Psoas muscle (tissue), 8 donors: ENCODE data around the gene TRDMT1. TPM values are rescaled to one million over a fixed set of nuclear protein-coding genes. Genes with fewer than 3 reads are reported as not detected.

Source experiments
- ATAC-seq, 4 donors: fragments of 200-7000 bp; cut with Tn5 transposase; one replicate each; pipeline ENCODE4 v1.9.1; 2020; ENCODE audit warnings: moderate library complexity in 3 of 4, mild to moderate bottlenecking in 2 of 4
- DNase-seq, 2 donors: peaks; one replicate each; pipeline ENCODE4 v3.0.0-alpha.2; 2020
- H3K27ac ChIP-seq: fragments of 200-600 bp; one replicate; pipeline ENCODE4 v1.8.0; 2022
- H3K27me3 ChIP-seq, 3 donors: fragments of 200-600 bp in 1 of 3; one replicate each; pipeline versions ENCODE4 v1.6.1 to v1.8.0; 2013 to 2022; ENCODE audit warnings: low read length in 2 of 3, mild to moderate bottlenecking in 2 of 3, moderate library complexity in 1 of 3; ENCODE audit not compliant: insufficient read depth in 3 of 3
- H3K36me3 ChIP-seq, 2 donors: fragments of 200-600 bp in 1 of 2; one replicate each; pipeline versions ENCODE4 v1.6.1 to v1.8.0; 2013 to 2022; ENCODE audit warnings: low read depth in 1 of 2, mild to moderate bottlenecking in 1 of 2, moderate library complexity in 1 of 2; ENCODE audit not compliant: insufficient read depth in 1 of 2
- H3K4me1 ChIP-seq: fragments of 200-600 bp; one replicate; pipeline ENCODE4 v1.8.0; 2022
- H3K4me3 ChIP-seq: fragments of 200-600 bp; one replicate; pipeline ENCODE4 v1.8.0; 2022; ENCODE audit warnings: mild to moderate bottlenecking
- H3K9me3 ChIP-seq: fragments of 200-600 bp; one replicate; pipeline ENCODE4 v1.8.0; 2022
- WGBS, 3 donors: extraction: QIAGEN DNeasy Blood & Tissue Kit; methylation state at CpG; one replicate each; pipeline versions ENCODE4 v1.1.6 to v1.1.7; 2013; 5-methylcytosine and 5-hydroxymethylcytosine counted together
- intact Hi-C, 2 donors: fragments of 100-400 bp; cut with DNase I; formaldehyde crosslinking; loops; one replicate each; pipeline versions ENCODE4 v1.11.0 to v1.14.2; 2022
- polyA plus RNA-seq, 3 donors: library from polyadenylated mRNA; stranded (reverse); fragments of 200-250 nt; gene quantifications; one replicate each; pipeline ENCODE4 v1.2.3, GENCODE V29; 2013
- total RNA-seq, 4 donors: library from RNA; stranded (reverse); fragmentation: NEBNext Ultra II Directional in 2 of 4; extraction: Animal tissue kit (Norgen Biotek cat#: 25700) in 2 of 4; gene quantifications; one replicate each; pipeline versions ENCODE4 v1.2.1 to v1.2.4, GENCODE V29; 2021 to 2023
- TF ChIP-seq, protein P1 (sequence below): fragments of 200-600 bp; IDR thresholded peaks from one replicate; pipeline ENCODE4 v1.8.0; 2022; ENCODE audit warnings: antibody characterized with exemption
- donor health status: healthy with polysubstance abuse.
- donor health status: DM: no; HTN: no; CAD: no; lungs with moderate emphysema.
- donor health status: Bipolar disorder and iron deficiency.
- donor health status: healthy.
- donor health status: DM: yes; HTN: yes; CAD: no.
- donor health status: DM: no; HTN: no; CAD: no.
- donor health status: DM: no; HTN: no; CAD: no.
- donor health status: DM: yes; HTN: yes; CAD: no.

TRDMT1 gene
- total and polyA plus RNA-seq, 7 donors, result 0.49 to 2.7 (median 2.3) TPM

DNA sequence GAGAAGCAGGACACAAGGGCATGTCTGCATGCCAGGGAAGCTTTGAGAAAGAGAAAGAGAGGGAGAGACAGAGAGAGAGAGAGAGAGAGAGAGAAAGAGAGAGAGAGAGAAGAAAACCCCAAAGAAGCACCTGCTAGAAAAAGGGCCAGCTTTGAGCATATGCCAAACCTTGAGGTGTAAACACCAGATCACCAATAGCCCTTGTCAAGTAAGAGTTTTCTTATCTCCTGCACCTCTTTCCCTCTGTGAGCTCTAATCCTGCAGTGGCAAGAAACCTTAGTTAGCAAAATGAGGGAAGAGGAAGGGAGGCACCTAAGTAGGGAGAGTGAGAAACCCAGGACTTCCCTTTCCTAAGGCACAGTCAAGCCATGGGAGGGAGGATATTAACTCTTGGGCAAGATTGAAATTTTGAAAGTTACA, 11.3 kb upstream of the TRDMT1 start:
- no peak for ATAC-seq

DNA sequence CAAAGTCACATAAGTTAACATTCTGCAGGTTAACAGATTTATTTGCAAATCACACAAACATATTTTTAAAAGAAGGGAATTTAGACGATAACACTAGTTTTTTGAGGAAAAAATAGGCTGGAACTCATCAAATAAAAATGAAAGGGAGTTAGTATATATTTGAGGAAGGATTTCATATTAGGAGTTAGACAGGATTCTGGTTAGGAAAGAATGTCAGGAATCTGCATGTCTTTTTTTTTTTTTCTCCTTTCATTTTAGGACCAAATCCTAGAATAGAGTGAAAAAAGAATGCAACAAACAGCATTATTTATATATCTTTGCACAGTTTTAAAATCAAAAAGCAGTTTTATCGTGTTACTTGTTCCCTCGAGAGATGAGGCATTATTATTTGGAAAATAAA, 8.9 kb upstream of the TRDMT1 start:
- H3K36me3 ChIP-seq, result no peaks in the 10 kb centered on the region
- H3K27ac ChIP-seq, result no peak overlapping the region
- no peak for ATAC-seq
- WGBS, 3 donors, result 59 to 62% (median 62%) methylated on average over 3 of the region's 3 CpGs
- DNase-seq, result no peak
- H3K9me3 ChIP-seq, result no peaks in the 10 kb centered on the region
- no peaks in the 10 kb centered on the region for H3K27me3 ChIP-seq
- no peaks in the 10 kb centered on the region for H3K4me1 ChIP-seq
- H3K4me3 ChIP-seq, result no peak overlapping the region
- intact Hi-C loops, result no loop called here
- TF ChIP-seq, protein P1, sequence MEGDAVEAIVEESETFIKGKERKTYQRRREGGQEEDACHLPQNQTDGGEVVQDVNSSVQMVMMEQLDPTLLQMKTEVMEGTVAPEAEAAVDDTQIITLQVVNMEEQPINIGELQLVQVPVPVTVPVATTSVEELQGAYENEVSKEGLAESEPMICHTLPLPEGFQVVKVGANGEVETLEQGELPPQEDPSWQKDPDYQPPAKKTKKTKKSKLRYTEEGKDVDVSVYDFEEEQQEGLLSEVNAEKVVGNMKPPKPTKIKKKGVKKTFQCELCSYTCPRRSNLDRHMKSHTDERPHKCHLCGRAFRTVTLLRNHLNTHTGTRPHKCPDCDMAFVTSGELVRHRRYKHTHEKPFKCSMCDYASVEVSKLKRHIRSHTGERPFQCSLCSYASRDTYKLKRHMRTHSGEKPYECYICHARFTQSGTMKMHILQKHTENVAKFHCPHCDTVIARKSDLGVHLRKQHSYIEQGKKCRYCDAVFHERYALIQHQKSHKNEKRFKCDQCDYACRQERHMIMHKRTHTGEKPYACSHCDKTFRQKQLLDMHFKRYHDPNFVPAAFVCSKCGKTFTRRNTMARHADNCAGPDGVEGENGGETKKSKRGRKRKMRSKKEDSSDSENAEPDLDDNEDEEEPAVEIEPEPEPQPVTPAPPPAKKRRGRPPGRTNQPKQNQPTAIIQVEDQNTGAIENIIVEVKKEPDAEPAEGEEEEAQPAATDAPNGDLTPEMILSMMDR, result no peak

More for the DNA sequence above, 11.3 kb upstream of the TRDMT1 start:
- DNase-seq, result no peak
- Histone ChIP-seq H3K9me3 (no peaks in the 10 kb centered on the region), H3K27ac (no peak overlapping the region), H3K36me3 (no peaks in the 10 kb centered on the region), H3K4me1 (no peaks in the 10 kb centered on the region), H3K27me3 (no peaks in the 10 kb centered on the region), H3K4me3 (no peak overlapping the region)
- TF ChIP-seq, protein P1, result no peak
- intact Hi-C loops, result no loop called here

DNA sequence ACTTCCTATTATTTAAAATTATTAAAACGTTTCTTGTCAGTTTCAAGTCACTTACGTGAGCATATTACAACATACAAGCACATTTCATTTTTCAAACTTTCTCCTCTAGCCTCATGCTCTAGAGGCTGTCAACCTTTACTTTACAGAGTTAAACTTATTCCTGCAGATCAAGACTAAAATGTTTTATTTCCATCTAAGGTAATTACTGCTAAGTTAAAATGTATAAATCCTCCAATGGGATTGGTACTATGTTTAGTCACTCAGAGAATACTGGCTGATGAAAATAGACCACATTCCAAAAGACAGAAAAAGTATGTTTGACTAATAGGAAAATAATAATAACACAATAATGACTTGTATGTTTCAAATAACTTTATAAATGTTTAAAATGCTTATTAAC, 8.4 kb upstream of the TRDMT1 start:
- intact Hi-C loops, result no loop called here
- Histone ChIP-seq H3K4me1 (no peaks in the 10 kb centered on the region), H3K27ac (no peak overlapping the region), H3K36me3 (no peaks in the 10 kb centered on the region), H3K27me3 (no peaks in the 10 kb centered on the region), H3K9me3 (no peaks in the 10 kb centered on the region), H3K4me3 (no peak overlapping the region)
- TF ChIP-seq, protein P1, result no peak
- WGBS, 3 donors, result 78 to 86% (median 85%) methylated on average over 2 of the region's 2 CpGs
- DNase-seq (no peak), ATAC-seq (no peak)

DNA sequence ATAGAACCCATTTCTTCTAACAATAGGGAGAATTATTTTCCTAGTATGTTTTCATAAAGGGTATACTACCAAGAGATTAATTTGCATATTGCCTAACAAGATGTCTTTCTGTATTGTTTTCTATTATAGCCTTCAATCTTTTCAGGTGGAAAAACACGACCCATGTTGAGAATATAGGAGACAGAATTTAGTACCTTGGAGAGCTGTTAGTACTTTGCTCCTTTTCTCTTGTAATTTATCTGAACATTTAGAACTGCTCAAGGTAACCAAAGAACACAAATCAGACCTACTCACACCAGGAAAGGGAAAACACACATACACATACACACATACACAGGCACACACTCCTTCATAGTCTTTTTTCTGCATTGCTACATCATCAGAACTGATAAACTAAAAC, 7.8 kb upstream of the TRDMT1 start:
- WGBS, 3 donors, result 74 to 77% (median 76%) methylated on average over 1 of the region's 1 CpG
- Histone ChIP-seq H3K4me3 (no peak overlapping the region), H3K27me3 (no peaks in the 10 kb centered on the region), H3K9me3 (no peaks in the 10 kb centered on the region), H3K4me1 (no peaks in the 10 kb centered on the region), H3K36me3 (no peaks in the 10 kb centered on the region), H3K27ac (no peak overlapping the region)
- no peak for ATAC-seq
- no peak for DNase-seq
- TF ChIP-seq, protein P1, result no peak
- intact Hi-C loops, result no loop called here

DNA sequence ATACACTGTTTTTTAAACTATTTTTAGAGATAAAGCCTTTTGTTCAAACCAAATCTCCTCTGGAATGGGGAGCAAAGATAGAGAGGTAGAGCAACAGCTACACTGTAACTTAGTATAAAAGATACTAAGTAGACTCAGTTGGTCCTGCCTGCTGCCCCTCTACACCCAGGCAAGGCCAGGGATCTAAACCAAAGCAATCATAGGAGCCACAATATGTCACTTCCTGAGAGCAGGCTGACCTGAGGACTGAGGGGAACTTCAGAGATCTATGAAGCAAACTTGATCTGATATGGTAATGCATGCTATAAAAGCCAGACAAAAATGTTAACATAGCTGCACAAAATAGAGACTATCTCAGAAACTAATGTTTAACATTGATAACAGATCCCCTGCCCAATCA, 7.0 kb upstream of the TRDMT1 start:
- Histone ChIP-seq H3K4me3 (no peak overlapping the region), H3K27ac (no peak overlapping the region), H3K9me3 (no peaks in the 10 kb centered on the region), H3K36me3 (no peaks in the 10 kb centered on the region), H3K27me3 (no peaks in the 10 kb centered on the region), H3K4me1 (no peaks in the 10 kb centered on the region)
- no peak for ATAC-seq
- no peak for DNase-seq
- intact Hi-C loops, result no loop called here
- TF ChIP-seq, protein P1, result no peak
